ENCODE data around the gene GLDC. TPM values are rescaled to one million over a fixed set of nuclear protein-coding genes. Genes with fewer than 3 reads are reported as not detected.
A peak's percentile ranks its signal among the peaks of the same experiment; 100 is the strongest.

Gene GLDC
- total RNA-seq, 4 donors from 2014 or later = 14.4 to 54.1 (median 21.8) TPM

DNA sequence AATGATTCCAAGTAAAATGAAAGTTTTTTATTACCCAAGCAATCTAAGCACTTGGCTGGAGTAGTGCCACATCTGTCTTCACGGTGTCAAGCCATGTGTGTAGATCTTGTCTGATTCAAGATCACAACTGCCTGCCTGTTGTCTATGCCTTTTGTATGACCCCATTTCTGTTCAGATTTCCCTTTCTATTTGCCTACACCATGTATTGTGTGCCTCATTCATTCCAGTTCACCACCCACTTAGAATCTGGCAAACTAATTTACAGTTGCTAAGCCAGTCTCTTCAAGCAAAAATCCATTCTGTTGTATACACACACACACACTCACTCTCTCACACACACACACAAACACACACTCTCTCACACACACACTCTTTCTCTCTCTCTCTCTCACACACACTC, 33.7 kb downstream of the GLDC start:
- 38 to 43% methylated on average over 1 of the region's 1 CpG for WGBS, 2 donors
- peak overlapping the region in 2 of 4 donors; percentile 26 to 68 for H3K27ac ChIP-seq
- no peaks in the 10 kb centered on the region for H3K36me3 ChIP-seq
- no peak for DNase-seq (ENCODE audit: low spot score in 2 of 2)
- H3K4me3 ChIP-seq = no peak overlapping the region
- H3K4me1 ChIP-seq = no peaks in the 10 kb centered on the region
- H3K27me3 ChIP-seq = no peaks in the 10 kb centered on the region
- no peak for TF ChIP-seq CTCF (IDR thresholded peaks at IDR 0.05)
- TF ChIP-seq POLR2A (IDR thresholded peaks at IDR 0.05) = no peak
- TF ChIP-seq EP300 (IDR thresholded peaks at IDR 0.05) = no peak
- no peaks in the 10 kb centered on the region for H3K9me3 ChIP-seq

- peak overlapping the region in 2 of 4 donors; percentile 3 to 45 for H3K27ac ChIP-seq
- WGBS, 2 donors = 80 to 96% methylated on average over 2 of the region's 2 CpGs
- H3K4me1 ChIP-seq = no peaks in the 10 kb centered on the region
- DNase-seq (ENCODE audit: low spot score in 2 of 2) = no peak
- H3K4me3 ChIP-seq = no peak overlapping the region
- H3K9me3 ChIP-seq = no peaks in the 10 kb centered on the region
- H3K27me3 ChIP-seq = no peaks in the 10 kb centered on the region
- TF ChIP-seq EP300 (IDR thresholded peaks at IDR 0.05) = no peak
- no peak for TF ChIP-seq CTCF (IDR thresholded peaks at IDR 0.05)
- no peak for TF ChIP-seq POLR2A (IDR thresholded peaks at IDR 0.05)
- H3K36me3 ChIP-seq = no peaks in the 10 kb centered on the region
These were observed 35.5 kb downstream of the GLDC start for GRCh38 chr9:6610073-6610472.

DNA sequence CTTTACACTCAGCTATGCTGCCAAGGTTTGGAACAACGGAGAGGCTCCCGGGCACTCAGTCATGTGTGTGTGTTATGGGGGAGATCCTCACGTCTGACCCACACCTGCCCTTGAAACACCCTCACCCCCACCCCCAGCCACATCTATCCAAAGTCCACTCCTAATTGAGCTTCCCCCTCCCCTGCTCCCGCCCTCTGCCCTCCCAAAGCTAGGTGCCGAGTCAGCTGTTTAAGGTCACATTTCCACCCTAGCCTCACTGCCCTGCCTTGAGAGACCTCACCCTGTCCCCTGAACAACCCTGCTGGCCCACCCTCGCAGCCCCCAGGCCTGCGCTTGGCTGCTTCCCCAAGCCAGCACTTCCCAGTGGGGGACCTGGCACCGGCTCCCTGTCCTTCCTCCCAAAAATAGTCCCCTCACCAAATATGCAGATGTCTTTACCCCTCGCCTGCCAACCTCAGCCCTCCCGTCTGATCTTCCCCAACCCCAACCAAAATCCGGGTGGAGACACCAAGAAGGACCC, 36.0 kb downstream of the GLDC start:
- peak overlapping the region in 1 of 4 donors; percentile 45 for H3K27ac ChIP-seq
- 84 to 92% methylated on average over 11 of the region's 11 CpGs for WGBS, 2 donors
- TF ChIP-seq POLR2A (IDR thresholded peaks at IDR 0.05) (no peak), CTCF (IDR thresholded peaks at IDR 0.05) (no peak), EP300 (IDR thresholded peaks at IDR 0.05) (no peak)

DNA sequence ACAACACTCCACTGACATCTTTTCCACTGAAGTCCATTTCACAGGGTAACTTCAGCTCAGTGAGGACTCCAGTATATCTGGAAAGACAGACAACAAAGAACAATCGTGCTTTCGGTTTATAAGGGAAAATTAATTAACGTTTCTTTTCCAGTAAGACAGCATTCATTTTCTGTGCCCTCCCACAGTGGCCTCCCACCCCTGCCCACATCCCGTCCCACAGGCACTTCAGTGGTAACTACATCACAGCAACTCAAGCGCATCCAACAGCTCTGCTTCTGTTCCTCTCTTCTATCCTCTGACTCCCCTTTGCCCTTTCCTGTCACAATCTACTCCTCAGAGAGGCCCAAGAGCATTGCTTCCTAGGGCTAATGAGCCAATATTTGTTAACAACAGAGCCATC, 40.3 kb downstream of the GLDC start:
- no peak for DNase-seq (ENCODE audit: low spot score in 2 of 2)
- Histone ChIP-seq H3K4me1 (no peaks in the 10 kb centered on the region), H3K4me3 (no peak overlapping the region), H3K9me3 (no peaks in the 10 kb centered on the region), H3K27me3 (no peaks in the 10 kb centered on the region), H3K27ac (no peak overlapping the region), H3K36me3 (no peaks in the 10 kb centered on the region)
- WGBS, 2 donors = 44 to 48% methylated on average over 5 of the region's 5 CpGs
- TF ChIP-seq CTCF (IDR thresholded peaks at IDR 0.05) (no peak), POLR2A (IDR thresholded peaks at IDR 0.05) (no peak), EP300 (IDR thresholded peaks at IDR 0.05) (no peak)

More for the DNA sequence above, 36.0 kb downstream of the GLDC start:
- H3K4me3 ChIP-seq = no peak overlapping the region
- H3K4me1 ChIP-seq = no peaks in the 10 kb centered on the region
- no peaks in the 10 kb centered on the region for H3K9me3 ChIP-seq
- no peaks in the 10 kb centered on the region for H3K36me3 ChIP-seq
- H3K27me3 ChIP-seq = no peaks in the 10 kb centered on the region
- no peak for DNase-seq (ENCODE audit: low spot score in 2 of 2)

DNA sequence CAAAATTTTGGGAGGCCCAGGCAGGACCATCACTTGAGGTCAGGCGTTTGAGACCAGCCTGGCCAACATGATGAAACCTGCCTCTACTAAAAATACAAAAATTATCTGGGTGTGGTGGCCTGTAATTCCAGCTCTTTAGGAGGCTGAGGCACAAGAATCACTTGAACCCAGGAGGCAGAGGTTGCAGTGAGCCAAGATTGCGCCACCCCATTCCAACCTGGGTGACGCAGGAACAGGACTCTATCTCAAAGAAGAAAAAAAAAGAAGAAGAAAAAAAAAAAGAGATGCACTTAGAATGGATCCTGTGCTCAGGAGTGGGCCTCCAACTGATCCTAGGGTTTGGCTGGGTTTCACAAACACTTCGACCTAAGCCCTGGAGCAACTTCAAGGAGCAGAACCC, 45.1 kb downstream of the GLDC start:
- DNase-seq (ENCODE audit: low spot score in 2 of 2) = no peak
- H3K27ac ChIP-seq = no peak overlapping the region
- no peak overlapping the region for H3K4me3 ChIP-seq
- no peaks in the 10 kb centered on the region for H3K9me3 ChIP-seq
- no peaks in the 10 kb centered on the region for H3K36me3 ChIP-seq
- 95 to 97% methylated on average over 4 of the region's 4 CpGs for WGBS, 2 donors
- TF ChIP-seq EP300 (IDR thresholded peaks at IDR 0.05) = no peak
- TF ChIP-seq POLR2A (IDR thresholded peaks at IDR 0.05) = no peak
- no peak for TF ChIP-seq CTCF (IDR thresholded peaks at IDR 0.05)
- H3K4me1 ChIP-seq = no peaks in the 10 kb centered on the region
- H3K27me3 ChIP-seq = no peaks in the 10 kb centered on the region

Measured in tibial nerve (tissue), 4 donors.